ENCODE results near the gene ST8SIA2. TPM values are rescaled to one million over a fixed set of nuclear protein-coding genes. Genes with fewer than 3 reads are reported as not detected.

The ST8SIA2 gene
- total and polyA plus RNA-seq, 10 of the 15 experiments (the other 5 are each of a cell fraction or from before 2014, with no cell fraction given): not detected

DNA sequence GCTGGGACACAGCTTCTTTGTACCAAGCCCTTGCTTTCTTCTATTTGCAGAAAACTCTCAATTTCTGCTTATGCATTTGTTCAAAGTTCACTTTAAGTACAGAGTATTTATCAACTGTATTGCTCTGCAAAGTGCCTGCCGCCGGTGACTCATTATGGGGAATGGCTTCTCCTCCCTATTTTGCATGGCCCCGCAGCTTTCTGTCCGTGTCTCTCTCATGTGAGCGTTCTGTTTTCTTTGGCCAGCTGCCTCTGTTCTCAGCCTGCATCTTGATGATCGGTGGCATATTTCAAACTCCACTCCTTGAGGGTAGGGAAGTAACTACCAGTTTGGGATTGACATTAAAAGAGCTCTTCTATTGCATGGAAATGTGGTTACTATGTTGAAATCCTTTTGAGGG lies 28.6 kb upstream of the ST8SIA2 start (continued):
- TF ChIP-seq, protein P1, sequence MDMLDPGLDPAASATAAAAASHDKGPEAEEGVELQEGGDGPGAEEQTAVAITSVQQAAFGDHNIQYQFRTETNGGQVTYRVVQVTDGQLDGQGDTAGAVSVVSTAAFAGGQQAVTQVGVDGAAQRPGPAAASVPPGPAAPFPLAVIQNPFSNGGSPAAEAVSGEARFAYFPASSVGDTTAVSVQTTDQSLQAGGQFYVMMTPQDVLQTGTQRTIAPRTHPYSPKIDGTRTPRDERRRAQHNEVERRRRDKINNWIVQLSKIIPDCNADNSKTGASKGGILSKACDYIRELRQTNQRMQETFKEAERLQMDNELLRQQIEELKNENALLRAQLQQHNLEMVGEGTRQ (IDR thresholded peaks at IDR 0.05; ENCODE audit: borderline replicate concordance, low read depth, low read length): no peak
- TF ChIP-seq EED (IDR thresholded peaks at IDR 0.05; ENCODE audit: low read depth): no peak
- no peak for TF ChIP-seq HCFC1 (IDR thresholded peaks at IDR 0.05; ENCODE audit: low read length)
- no peak for TF ChIP-seq SMAD1 (IDR thresholded peaks at IDR 0.05; ENCODE audit: low read depth, partially characterized antibody)
- no peak for TF ChIP-seq ZBED1 (IDR thresholded peaks at IDR 0.05; ENCODE audit: borderline replicate concordance)
- TF ChIP-seq SMC3 (IDR thresholded peaks at IDR 0.05; ENCODE audit: borderline replicate concordance, low read length): no peak
- no peak for TF ChIP-seq MEF2B (IDR thresholded peaks at IDR 0.05; ENCODE audit: partially characterized antibody, poor library complexity, severe bottlenecking)

DNA sequence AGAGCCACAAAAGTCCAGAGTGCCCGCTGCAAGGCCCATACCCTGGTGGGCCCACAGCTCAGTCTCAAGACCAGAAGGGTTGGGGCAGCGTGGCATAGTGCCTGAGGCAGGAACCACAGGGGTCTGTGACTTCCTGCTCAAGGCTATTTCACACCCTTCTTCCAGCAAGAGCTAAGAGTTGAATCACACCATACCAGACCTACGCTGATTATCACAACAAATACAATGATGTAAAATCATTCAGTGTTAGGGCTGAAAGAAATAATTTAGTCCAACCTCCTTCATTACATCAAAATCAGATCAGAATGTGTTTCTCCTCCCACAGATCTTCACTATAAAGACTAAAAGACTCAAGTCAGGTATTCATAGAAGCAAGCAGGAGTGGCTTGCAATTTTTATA lies 27.8 kb upstream of the ST8SIA2 start:
- H4K20me1 ChIP-seq (ENCODE audit: control insufficient read depth, insufficient read depth): no peaks in the 10 kb centered on the region
- no peak overlapping the region for H3K4me3 ChIP-seq
- RAD21 ChIA-PET (ENCODE audit: unreplicated experiment): no interaction called here
- DNase-seq (ENCODE audit: low read depth, low spot score) (no peak), FAIRE-seq (no peak), ATAC-seq (no peak)
- no peaks in the 10 kb centered on the region for H3K9me3 ChIP-seq (replicated peaks; ENCODE audit: control insufficient read depth, insufficient read depth, low read length)
- no peak overlapping the region for H3K4me2 ChIP-seq (ENCODE audit: control insufficient read depth, insufficient read depth)
- no peaks in the 10 kb centered on the region for H3K4me1 ChIP-seq (ENCODE audit: control insufficient read depth, insufficient read depth, low read length)
- H3K36me3 ChIP-seq (ENCODE audit: control insufficient read depth in 2 of 2, insufficient read depth in 2 of 2, low read length in 1 of 2): no peaks in the 10 kb centered on the region
- no peak overlapping the region for H3K27ac ChIP-seq (ENCODE audit: control insufficient read depth, insufficient read depth)
- H3K79me2 ChIP-seq (ENCODE audit: control insufficient read depth, insufficient read depth, low read length): no peaks in the 10 kb centered on the region
- H3K27me3 ChIP-seq (replicated peaks in 1 of 2; ENCODE audit: control insufficient read depth in 2 of 2, insufficient read depth in 2 of 2, low read length in 1 of 2): peaks cover 0 to 3% of the 10 kb centered on the region in 2 experiments; a peak in 1 of 4 replicates
- SMC1A ChIA-PET (ENCODE audit: uncharacterized antibody, unreplicated experiment): no interaction called here
- in situ Hi-C loops (cut with MboI) (no loop called here), intact Hi-C loops (cut with micrococcal nuclease; ENCODE audit: unreplicated experiment) (no loop called here)
- POLR2A ChIA-PET: no interaction called here
- 0% methylated on average over 3 of the region's 3 CpGs for WGBS (ENCODE audit: insufficient coverage, insufficient replicate concordance, low lambda C conversion rate, missing lambda C conversion rate)
- CTCF ChIA-PET: no interaction called here
- BruUV-seq (replicated peaks): no TSS peak
- no peak overlapping the region for H2AFZ ChIP-seq (ENCODE audit: control insufficient read depth, low read depth, low read length)
- no peak overlapping the region for H3K9ac ChIP-seq (ENCODE audit: control insufficient read depth, insufficient read depth, low read length)
- TF ChIP-seq ZZZ3 (IDR thresholded peaks at IDR 0.05; ENCODE audit: control insufficient read depth, insufficient read length, low read depth) (no peak), SIN3A (IDR thresholded peaks at IDR 0.05; ENCODE audit: low read depth, low read length) (no peak), MYC (IDR thresholded peaks at IDR 0.05; ENCODE audit: insufficient read depth, insufficient read length, insufficient replicate concordance, low read length, severe bottlenecking) (no peak), BMI1 (IDR thresholded peaks at IDR 0.05; ENCODE audit: borderline replicate concordance) (no peak), HDAC2 (IDR thresholded peaks at IDR 0.05) (no peak), GATAD2B (conservative IDR thresholded peaks at IDR 0.05; ENCODE audit: low read depth) (no peak), LARP7 (IDR thresholded peaks at IDR 0.05) (no peak), MEF2B (IDR thresholded peaks at IDR 0.05; ENCODE audit: partially characterized antibody, poor library complexity, severe bottlenecking) (no peak)
- TF ChIP-seq, protein P2, sequence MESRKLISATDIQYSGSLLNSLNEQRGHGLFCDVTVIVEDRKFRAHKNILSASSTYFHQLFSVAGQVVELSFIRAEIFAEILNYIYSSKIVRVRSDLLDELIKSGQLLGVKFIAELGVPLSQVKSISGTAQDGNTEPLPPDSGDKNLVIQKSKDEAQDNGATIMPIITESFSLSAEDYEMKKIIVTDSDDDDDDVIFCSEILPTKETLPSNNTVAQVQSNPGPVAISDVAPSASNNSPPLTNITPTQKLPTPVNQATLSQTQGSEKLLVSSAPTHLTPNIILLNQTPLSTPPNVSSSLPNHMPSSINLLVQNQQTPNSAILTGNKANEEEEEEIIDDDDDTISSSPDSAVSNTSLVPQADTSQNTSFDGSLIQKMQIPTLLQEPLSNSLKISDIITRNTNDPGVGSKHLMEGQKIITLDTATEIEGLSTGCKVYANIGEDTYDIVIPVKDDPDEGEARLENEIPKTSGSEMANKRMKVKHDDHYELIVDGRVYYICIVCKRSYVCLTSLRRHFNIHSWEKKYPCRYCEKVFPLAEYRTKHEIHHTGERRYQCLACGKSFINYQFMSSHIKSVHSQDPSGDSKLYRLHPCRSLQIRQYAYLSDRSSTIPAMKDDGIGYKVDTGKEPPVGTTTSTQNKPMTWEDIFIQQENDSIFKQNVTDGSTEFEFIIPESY (IDR thresholded peaks at IDR 0.05): no peak
- TF ChIP-seq, protein P3, sequence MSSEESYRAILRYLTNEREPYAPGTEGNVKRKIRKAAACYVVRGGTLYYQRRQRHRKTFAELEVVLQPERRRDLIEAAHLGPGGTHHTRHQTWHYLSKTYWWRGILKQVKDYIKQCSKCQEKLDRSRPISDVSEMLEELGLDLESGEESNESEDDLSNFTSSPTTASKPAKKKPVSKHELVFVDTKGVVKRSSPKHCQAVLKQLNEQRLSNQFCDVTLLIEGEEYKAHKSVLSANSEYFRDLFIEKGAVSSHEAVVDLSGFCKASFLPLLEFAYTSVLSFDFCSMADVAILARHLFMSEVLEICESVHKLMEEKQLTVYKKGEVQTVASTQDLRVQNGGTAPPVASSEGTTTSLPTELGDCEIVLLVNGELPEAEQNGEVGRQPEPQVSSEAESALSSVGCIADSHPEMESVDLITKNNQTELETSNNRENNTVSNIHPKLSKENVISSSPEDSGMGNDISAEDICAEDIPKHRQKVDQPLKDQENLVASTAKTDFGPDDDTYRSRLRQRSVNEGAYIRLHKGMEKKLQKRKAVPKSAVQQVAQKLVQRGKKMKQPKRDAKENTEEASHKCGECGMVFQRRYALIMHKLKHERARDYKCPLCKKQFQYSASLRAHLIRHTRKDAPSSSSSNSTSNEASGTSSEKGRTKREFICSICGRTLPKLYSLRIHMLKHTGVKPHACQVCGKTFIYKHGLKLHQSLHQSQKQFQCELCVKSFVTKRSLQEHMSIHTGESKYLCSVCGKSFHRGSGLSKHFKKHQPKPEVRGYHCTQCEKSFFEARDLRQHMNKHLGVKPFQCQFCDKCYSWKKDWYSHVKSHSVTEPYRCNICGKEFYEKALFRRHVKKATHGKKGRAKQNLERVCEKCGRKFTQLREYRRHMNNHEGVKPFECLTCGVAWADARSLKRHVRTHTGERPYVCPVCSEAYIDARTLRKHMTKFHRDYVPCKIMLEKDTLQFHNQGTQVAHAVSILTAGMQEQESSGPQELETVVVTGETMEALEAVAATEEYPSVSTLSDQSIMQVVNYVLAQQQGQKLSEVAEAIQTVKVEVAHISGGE (CRISPR knock-in tag; IDR thresholded peaks at IDR 0.05): no peak
